SU-DHL-6 (cell line): ENCODE data around the gene HLA-G.

Source experiments
- H2AFZ ChIP-seq: fragments of 200-600 bp; sonication (generic); 2 replicates; pipeline ENCODE4 v1.6.1; 2014; ENCODE audit warnings: low read depth, mild to moderate bottlenecking, moderate library complexity, mixed read lengths, antibody characterized with exemption, low read length; ENCODE audit not compliant: severe bottlenecking
- H3F3A ChIP-seq: fragments of 200-600 bp; shearing (Covaris generic); 2 replicates; pipeline ENCODE4 v1.6.0; 2016; ENCODE audit warnings: antibody characterized with exemption, mild to moderate bottlenecking; ENCODE audit not compliant: insufficient read depth
- H3K27ac ChIP-seq: fragments of 200-600 bp; sonication (generic); 2 replicates; pipeline ENCODE4 v1.5.1; 2016; ENCODE audit warnings: low read depth, mild to moderate bottlenecking, low read length, moderate library complexity, mixed read lengths
- H3K27me3 ChIP-seq: fragments of 200-600 bp; sonication (generic), shearing (Covaris generic); 2 replicates; pipeline ENCODE4 v1.6.0; 2014; ENCODE audit warnings: mild to moderate bottlenecking, low read length
- H3K36me3 ChIP-seq: fragments of 200-600 bp; sonication (generic); 2 replicates; pipeline ENCODE4 v1.6.1; 2014; ENCODE audit warnings: mild to moderate bottlenecking, low read length, mixed read lengths
- H3K4me2 ChIP-seq: fragments of 300-600, 200-600 bp; shearing (Covaris generic), sonication (generic); 2 replicates; pipeline ENCODE4 v1.6.0; 2014; ENCODE audit warnings: low read length, low read depth, mild to moderate bottlenecking; ENCODE audit not compliant: poor library complexity, severe bottlenecking
- H3K4me3 ChIP-seq: fragments of 200-600 bp; sonication (generic); 2 replicates; pipeline ENCODE4 v1.5.1; 2014; ENCODE audit warnings: antibody characterized with exemption, low read length, mild to moderate bottlenecking, mixed read lengths; ENCODE audit not compliant: insufficient read depth, poor library complexity, severe bottlenecking
- H3K79me2 ChIP-seq: fragments of 200-600 bp; sonication (generic); 2 replicates; pipeline ENCODE4 v1.6.1; 2014; ENCODE audit warnings: mild to moderate bottlenecking, low read length, moderate library complexity; ENCODE audit not compliant: insufficient read depth
- H3K9ac ChIP-seq: fragments of 200-600 bp; sonication (generic); 2 replicates; pipeline ENCODE4 v1.7.0; 2014; ENCODE audit warnings: mild to moderate bottlenecking, low read length
- H3K9me2 ChIP-seq: fragments of 200-600 bp; sonication (generic); replicated peaks from 2 replicates; pipeline ENCODE4 v1.6.1; 2014; ENCODE audit warnings: low read length; ENCODE audit not compliant: insufficient read depth
- H3K9me3 ChIP-seq: fragments of 200-600 bp; sonication (generic); 2 replicates; pipeline ENCODE4 v1.6.1; 2014; ENCODE audit warnings: low read length, mixed read lengths; ENCODE audit not compliant: insufficient read depth
- H4K20me1 ChIP-seq: fragments of 200-600 bp; sonication (generic); 2 replicates; pipeline ENCODE4 v1.6.1; 2014; ENCODE audit warnings: low read depth, mild to moderate bottlenecking, antibody characterized with exemption, low read length, moderate library complexity, mixed read lengths
- EZH2phosphoT487 ChIP-seq: fragments of 200-600 bp; sonication (generic), shearing (Covaris generic); conservative IDR thresholded peaks from 2 replicates; pipeline ENCODE4 v1.6.1; 2018; ENCODE audit warnings: mild to moderate bottlenecking, antibody characterized with exemption, low read length, moderate library complexity, mixed read lengths
- TF ChIP-seq, protein P1 (sequence below): fragments of 200-600 bp; sonication (generic); IDR thresholded peaks from one replicate; pipeline ENCODE4 v1.5.1; 2017; ENCODE audit warnings: antibody characterized with exemption, mild to moderate bottlenecking, low read length, moderate library complexity; ENCODE audit not compliant: insufficient read depth, poor library complexity, severe bottlenecking

The HLA-G gene

DNA sequence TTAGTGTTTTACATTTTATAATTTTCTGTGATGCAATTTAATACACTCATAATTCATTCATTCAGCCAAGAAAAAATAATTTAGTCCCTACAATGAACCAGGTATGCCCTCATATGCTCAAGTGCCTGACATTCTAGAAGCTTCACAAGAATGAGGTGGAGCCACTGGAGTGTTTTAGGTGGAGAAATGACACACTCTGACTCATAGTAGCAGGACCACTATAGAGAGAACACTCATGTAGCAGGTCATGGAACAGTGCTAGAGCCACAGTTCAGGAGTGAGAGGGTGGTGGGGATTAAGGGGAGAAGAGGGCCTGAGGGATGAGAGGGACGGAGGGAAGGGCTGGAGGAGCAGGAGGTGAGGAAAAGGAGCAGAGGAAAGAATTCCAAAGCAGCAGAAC is 1.4 kb upstream of the HLA-G start:
- Histone ChIP-seq H3F3A (no peaks in the 10 kb centered on the region), H3K4me3 (no peak overlapping the region), H3K9ac (no peak overlapping the region), H4K20me1 (no peaks in the 10 kb centered on the region; the same call in 1 of the 2 replicates), H3K9me3 (no peaks in the 10 kb centered on the region), H3K36me3 (no peaks in the 10 kb centered on the region), H3K9me2 (no peaks in the 10 kb centered on the region), H3K79me2 (no peaks in the 10 kb centered on the region), H3K27me3 (no peaks in the 10 kb centered on the region), H2AFZ (no peak overlapping the region), H3K4me2 (no peak overlapping the region), H3K27ac (no peak overlapping the region)
- TF ChIP-seq, protein P1, sequence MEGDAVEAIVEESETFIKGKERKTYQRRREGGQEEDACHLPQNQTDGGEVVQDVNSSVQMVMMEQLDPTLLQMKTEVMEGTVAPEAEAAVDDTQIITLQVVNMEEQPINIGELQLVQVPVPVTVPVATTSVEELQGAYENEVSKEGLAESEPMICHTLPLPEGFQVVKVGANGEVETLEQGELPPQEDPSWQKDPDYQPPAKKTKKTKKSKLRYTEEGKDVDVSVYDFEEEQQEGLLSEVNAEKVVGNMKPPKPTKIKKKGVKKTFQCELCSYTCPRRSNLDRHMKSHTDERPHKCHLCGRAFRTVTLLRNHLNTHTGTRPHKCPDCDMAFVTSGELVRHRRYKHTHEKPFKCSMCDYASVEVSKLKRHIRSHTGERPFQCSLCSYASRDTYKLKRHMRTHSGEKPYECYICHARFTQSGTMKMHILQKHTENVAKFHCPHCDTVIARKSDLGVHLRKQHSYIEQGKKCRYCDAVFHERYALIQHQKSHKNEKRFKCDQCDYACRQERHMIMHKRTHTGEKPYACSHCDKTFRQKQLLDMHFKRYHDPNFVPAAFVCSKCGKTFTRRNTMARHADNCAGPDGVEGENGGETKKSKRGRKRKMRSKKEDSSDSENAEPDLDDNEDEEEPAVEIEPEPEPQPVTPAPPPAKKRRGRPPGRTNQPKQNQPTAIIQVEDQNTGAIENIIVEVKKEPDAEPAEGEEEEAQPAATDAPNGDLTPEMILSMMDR = no peak
- TF ChIP-seq EZH2phosphoT487 = no peak

DNA sequence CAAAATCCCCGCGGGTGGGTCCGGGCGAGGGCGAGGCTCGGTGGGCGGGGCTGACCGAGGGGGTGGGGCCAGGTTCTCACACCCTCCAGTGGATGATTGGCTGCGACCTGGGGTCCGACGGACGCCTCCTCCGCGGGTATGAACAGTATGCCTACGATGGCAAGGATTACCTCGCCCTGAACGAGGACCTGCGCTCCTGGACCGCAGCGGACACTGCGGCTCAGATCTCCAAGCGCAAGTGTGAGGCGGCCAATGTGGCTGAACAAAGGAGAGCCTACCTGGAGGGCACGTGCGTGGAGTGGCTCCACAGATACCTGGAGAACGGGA is 809 bp downstream of the HLA-G start:
- Histone ChIP-seq H3K4me3 (no peak overlapping the region), H3K27me3 (no peaks in the 10 kb centered on the region), H4K20me1 (no peaks in the 10 kb centered on the region)

DNA sequence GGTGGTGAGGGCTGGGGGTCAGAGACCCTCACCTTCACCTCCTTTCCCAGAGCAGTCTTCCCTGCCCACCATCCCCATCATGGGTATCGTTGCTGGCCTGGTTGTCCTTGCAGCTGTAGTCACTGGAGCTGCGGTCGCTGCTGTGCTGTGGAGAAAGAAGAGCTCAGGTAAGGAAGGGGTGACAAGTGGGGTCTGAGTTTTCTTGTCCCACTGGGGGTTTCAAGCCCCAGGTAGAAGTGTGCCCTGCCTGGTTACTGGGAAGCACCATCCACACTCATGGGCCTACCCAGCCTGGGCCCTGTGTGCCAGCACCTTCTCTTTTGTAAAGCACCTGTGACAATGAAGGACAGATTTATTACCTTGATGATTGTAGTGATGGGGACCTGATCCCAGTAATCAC is 2.1 kb downstream of the HLA-G start:
- no peak overlapping the region for H2AFZ ChIP-seq
- H3K79me2 ChIP-seq = no peaks in the 10 kb centered on the region
- H3K9me3 ChIP-seq = no peaks in the 10 kb centered on the region
- H3F3A ChIP-seq = no peaks in the 10 kb centered on the region
- H3K4me2 ChIP-seq = no peak overlapping the region
- H3K9me2 ChIP-seq = no peaks in the 10 kb centered on the region
- no peak overlapping the region for H3K9ac ChIP-seq
- no peaks in the 10 kb centered on the region for H4K20me1 ChIP-seq
- no peak overlapping the region for H3K4me3 ChIP-seq
- H3K27me3 ChIP-seq = no peaks in the 10 kb centered on the region
- H3K36me3 ChIP-seq = no peaks in the 10 kb centered on the region
- H3K27ac ChIP-seq = no peak overlapping the region
- TF ChIP-seq, protein P1 = no peak
- TF ChIP-seq EZH2phosphoT487 = no peak

More for the DNA sequence above, 809 bp downstream of the HLA-G start:
- Histone ChIP-seq H3K9ac (no peak overlapping the region), H3F3A (no peaks in the 10 kb centered on the region), H3K9me2 (no peaks in the 10 kb centered on the region), H3K9me3 (no peaks in the 10 kb centered on the region), H2AFZ (no peak overlapping the region), H3K4me2 (no peak overlapping the region), H3K27ac (no peak overlapping the region), H3K36me3 (no peaks in the 10 kb centered on the region), H3K79me2 (no peaks in the 10 kb centered on the region)
- TF ChIP-seq EZH2phosphoT487 = no peak
- TF ChIP-seq, protein P1 = no peak

DNA sequence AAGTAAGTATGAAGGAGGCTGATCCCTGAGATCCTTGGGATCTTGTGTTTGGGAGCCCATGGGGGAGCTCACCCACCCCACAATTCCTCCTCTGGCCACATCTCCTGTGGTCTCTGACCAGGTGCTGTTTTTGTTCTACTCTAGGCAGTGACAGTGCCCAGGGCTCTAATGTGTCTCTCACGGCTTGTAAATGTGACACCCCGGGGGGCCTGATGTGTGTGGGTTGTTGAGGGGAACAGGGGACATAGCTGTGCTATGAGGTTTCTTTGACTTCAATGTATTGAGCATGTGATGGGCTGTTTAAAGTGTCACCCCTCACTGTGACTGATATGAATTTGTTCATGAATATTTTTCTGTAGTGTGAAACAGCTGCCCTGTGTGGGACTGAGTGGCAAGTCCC is 2.8 kb downstream of the HLA-G start:
- Histone ChIP-seq H3K27me3 (no peaks in the 10 kb centered on the region), H2AFZ (no peak overlapping the region)

More for the DNA sequence above, 2.8 kb downstream of the HLA-G start:
- no peaks in the 10 kb centered on the region for H3F3A ChIP-seq
- H3K4me3 ChIP-seq = no peak overlapping the region
- no peaks in the 10 kb centered on the region for H3K9me3 ChIP-seq
- H4K20me1 ChIP-seq = no peaks in the 10 kb centered on the region
- no peaks in the 10 kb centered on the region for H3K9me2 ChIP-seq
- no peaks in the 10 kb centered on the region for H3K36me3 ChIP-seq
- H3K9ac ChIP-seq = no peak overlapping the region
- no peaks in the 10 kb centered on the region for H3K79me2 ChIP-seq
- no peak for TF ChIP-seq EZH2phosphoT487
- TF ChIP-seq, protein P1 = no peak
- no peak overlapping the region for H3K27ac ChIP-seq
- no peak overlapping the region for H3K4me2 ChIP-seq
